SH-SY5Y (cell line): ENCODE data around the gene SEL1L2.

ENCODE experiments used
- GATA2 ChIP-seq: IDR thresholded peaks from 2 replicates; pipeline ENCODE4 v1.6.1; 2011; ENCODE audit warnings: mild to moderate bottlenecking, low read depth, low read length
- GATA3 ChIP-seq: IDR thresholded peaks from 2 replicates; pipeline ENCODE4 v1.6.1; 2011; ENCODE audit warnings: low read depth, mild to moderate bottlenecking, low read length, moderate library complexity

DNA sequence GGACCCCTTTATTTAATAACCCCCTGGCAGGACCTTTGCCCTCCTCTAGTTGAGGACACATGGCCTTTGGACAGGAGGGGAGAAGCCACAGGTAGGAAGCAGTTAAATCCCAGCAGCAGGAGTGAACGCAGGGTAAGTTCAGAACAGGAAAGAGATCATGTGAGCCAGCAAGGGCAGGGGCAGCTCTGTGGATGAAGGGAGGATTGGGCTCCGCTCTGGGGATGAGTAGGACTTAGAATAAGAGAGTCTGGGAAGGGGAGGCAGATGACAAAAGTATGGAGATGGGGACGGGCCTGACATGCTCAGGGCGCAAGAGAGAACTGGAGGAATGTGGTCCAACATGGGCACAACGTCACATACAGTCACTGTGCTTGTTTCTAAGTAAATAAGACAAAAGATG lies 116.6 kb downstream of the SEL1L2 start:
- TF ChIP-seq GATA3, result no peak
- no peak for TF ChIP-seq GATA2
